AG04449 (cell line): ENCODE measurements around the gene PRR12.

Experiments used
- CTCF ChIA-PET: fragments of 350-600 bp; formaldehyde crosslinking; extraction: SDS; loops from one replicate; lab custom pipeline; 2021; ENCODE audit warnings: antibody characterized with exemption; lab: Yijun Ruan, JAX
- POLR2A ChIA-PET: fragments of 400-600, 350-600 bp; formaldehyde crosslinking; extraction: SDS; loops from one replicate; lab custom pipeline; 2020; ENCODE audit warnings: antibody characterized with exemption, inconsistent platforms; lab: Yijun Ruan, JAX
- DNase-seq: peaks from one replicate; pipeline ENCODE4 v3.0.0-alpha.2; 2010; ENCODE audit warnings: low read depth, low spot score
- H3K4me3 ChIP-seq: 2 replicates; pipeline ENCODE4 v1.5.1; 2011; ENCODE audit warnings: low read depth, mild to moderate bottlenecking, control low read depth, low read length
- TF ChIP-seq, protein P1 (sequence below): IDR thresholded peaks from one replicate; pipeline ENCODE4 v1.5.1; 2011; ENCODE audit warnings: mild to moderate bottlenecking, moderate library complexity, low read length, control low read depth, inconsistent platforms; ENCODE audit not compliant: insufficient read depth; ENCODE audit errors: missing control alignments

PRR12 gene

DNA sequence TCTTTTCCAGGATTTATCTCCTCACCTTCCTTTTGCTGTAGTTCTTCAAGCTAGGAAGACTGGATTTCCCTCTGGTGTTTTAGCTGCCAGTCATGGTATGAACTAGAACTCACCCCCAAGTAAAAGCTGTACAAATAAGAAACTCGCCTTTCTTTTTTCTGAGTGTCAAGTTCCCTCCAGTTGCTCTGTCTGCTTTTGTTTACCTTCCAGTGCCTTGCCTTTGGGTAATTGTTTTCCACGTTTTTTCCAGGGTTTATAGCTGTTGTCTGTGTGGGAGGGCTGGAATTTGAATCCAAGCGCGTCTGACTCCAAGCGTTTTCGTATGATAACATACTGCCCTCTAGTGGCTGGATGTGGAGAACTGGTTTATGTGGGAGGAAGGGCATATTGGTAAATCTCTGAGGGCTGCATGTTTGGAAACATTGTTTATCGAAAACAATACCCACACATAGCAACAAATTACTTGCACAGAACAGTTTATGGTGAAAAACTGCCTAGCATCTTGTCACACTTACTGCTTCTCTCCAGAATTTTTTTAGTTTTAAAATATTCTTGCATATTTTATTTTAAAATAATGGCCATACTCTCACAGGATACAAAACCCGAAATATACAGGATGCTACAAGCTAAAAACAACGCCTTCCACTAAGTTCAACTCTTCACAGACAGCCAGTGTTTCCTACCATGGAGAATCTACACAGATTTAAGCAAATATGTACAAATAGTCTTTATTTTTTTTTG, 44.0 kb upstream of the PRR12 start:
- POLR2A ChIA-PET = interaction anchor here (0.7 to 1.5 kb wide), 2 partner anchors 19 to 34 kb away, joined by 3 to 8 read pairs; partner anchors contain the start of gene RCN3
- CTCF ChIA-PET = interaction anchor here (0.6 to 8.5 kb wide), 34 partner anchors 9 to 161 kb away, joined by 3 to 65 read pairs (median 6); partner anchors contain the start of genes ALDH16A1, FLT3LG, NOSIP and PRMT1
- H3K4me3 ChIP-seq = no peak overlapping the region
- DNase-seq = no peak
- TF ChIP-seq, protein P1, sequence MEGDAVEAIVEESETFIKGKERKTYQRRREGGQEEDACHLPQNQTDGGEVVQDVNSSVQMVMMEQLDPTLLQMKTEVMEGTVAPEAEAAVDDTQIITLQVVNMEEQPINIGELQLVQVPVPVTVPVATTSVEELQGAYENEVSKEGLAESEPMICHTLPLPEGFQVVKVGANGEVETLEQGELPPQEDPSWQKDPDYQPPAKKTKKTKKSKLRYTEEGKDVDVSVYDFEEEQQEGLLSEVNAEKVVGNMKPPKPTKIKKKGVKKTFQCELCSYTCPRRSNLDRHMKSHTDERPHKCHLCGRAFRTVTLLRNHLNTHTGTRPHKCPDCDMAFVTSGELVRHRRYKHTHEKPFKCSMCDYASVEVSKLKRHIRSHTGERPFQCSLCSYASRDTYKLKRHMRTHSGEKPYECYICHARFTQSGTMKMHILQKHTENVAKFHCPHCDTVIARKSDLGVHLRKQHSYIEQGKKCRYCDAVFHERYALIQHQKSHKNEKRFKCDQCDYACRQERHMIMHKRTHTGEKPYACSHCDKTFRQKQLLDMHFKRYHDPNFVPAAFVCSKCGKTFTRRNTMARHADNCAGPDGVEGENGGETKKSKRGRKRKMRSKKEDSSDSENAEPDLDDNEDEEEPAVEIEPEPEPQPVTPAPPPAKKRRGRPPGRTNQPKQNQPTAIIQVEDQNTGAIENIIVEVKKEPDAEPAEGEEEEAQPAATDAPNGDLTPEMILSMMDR = peak; percentile 64

DNA sequence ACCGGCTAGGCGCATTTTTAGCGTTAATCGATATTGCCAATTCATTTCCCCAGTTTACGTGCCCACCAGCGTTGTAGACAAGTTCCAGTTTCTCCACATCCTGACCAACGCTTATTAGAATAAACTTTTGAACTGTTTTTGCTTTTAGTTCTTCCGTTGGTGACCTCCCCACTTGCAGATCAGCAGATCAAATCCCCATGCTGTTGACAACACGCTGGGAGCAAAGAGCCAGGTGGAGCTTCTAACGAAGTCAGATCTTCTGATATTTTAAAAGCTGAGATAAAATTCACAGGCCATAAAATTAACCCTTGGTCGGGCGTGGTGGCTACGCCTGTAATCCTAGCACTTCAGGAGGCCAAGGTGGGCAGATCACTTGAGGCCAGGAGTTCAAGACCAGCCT, 41.9 kb upstream of the PRR12 start:
- H3K4me3 ChIP-seq = no peak overlapping the region
- TF ChIP-seq, protein P1 = no peak
- ChIA-PET CTCF (interaction anchor here (1.4 to 8.5 kb wide), 8 partner anchors 8 to 132 kb away, joined by 5 to 65 read pairs (median 10); partner anchors contain the start of genes FLT3LG and PRMT1), POLR2A (interaction anchor here (1.1 kb wide), 1 partner anchor 31 kb away, joined by 3 read pairs; no protein-coding TSS in a partner anchor)
- DNase-seq = no peak

DNA sequence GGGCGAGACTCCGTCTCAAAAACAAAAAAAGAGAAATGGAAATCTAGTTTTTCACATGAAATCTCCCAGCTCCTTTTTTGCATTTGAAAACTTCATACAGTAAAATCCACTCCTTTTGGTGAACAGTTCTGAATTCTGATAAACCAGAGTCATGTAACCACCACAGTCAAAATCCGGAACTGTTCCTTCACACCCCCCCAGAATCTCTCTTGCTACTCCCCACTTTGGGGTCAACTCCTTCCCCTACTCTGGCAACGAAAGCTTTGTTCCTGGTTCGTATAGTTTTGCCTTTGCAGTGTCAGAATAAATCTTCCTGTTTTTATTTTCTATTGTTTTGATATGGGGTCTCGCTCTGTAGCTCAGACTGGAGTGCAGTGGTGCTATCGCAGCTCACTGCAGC, 39.5 kb upstream of the PRR12 start:
- H3K4me3 ChIP-seq = no peak overlapping the region
- CTCF ChIA-PET = interaction anchor here (0.6 to 13.7 kb wide), 7 partner anchors 8 to 49 kb away, joined by 3 to 200 read pairs (median 3); no protein-coding TSS in a partner anchor
- DNase-seq = no peak
- TF ChIP-seq, protein P1 = no peak
- POLR2A ChIA-PET = no interaction called here

DNA sequence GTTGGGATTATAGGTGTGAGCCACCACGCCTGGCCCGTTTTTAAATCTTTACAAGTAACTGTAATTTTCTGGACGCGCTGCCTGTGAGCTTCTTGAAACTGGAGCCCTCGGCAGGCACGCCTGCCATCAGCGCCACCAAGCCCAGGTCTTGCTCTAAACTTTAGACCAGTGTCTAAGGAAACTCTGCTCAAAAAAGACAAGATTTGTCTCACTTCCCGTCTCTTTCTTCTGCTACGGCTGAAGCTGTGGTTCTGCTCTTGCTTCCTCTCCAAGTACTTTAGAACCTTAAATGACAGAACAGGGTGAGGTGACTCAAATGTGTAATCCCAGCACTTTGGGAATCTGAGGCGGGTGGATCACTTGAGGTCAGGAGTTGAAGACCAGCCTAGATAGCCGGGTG, 38.2 kb upstream of the PRR12 start:
- CTCF ChIA-PET = interaction anchor here (0.9 to 13.7 kb wide), 7 partner anchors 8 to 50 kb away, joined by 3 to 200 read pairs (median 4); partner anchors contain the start of gene RCN3
- TF ChIP-seq, protein P1 = no peak
- POLR2A ChIA-PET = no interaction called here
- DNase-seq = no peak
- no peak overlapping the region for H3K4me3 ChIP-seq

DNA sequence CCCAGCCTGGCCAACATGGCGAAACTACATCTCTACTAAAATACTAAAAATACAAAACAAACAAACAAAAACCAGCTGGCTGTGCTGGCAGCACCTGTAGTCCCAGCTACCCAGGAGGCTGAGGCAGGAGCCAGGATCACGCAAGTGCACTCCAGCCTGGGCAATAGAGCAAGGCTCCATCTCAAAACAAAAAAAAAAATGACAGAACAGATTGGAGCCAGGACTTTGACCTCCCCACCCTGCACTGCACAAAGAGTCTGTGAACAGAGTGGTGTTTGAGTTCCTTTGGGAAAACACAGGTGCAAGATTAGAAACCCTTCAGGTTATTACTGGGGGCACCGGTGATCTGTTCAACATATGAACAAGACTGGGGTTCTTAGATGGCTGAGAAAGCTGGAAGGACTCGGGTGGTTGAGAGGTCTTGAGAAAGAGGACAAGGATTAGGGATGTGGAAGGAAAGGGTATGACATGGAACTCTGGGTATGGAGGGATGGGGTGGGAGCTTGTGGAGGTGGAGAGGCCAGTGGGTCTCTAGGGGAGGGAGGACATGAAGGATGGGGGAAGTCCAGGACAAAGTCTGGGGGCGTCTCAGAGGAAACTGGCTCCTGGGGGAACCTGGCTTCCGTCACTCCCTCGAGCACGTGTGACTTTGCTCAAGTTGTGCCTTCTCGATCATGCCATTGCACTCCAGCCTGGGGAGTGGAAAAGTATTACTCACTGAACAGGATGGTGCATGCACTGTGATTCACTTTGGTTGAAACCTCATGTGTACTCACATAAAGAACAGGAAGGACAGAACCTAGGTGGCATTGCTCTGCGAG, 37.3 kb upstream of the PRR12 start:
- peak; percentile 17 for DNase-seq
- ChIA-PET POLR2A (interaction anchor here (0.6 kb wide), 1 partner anchor 10 kb away, joined by 3 read pairs; no protein-coding TSS in a partner anchor), CTCF (interaction anchor here (1.4 to 13.7 kb wide), 5 partner anchors 9 to 47 kb away, joined by 3 to 200 read pairs (median 5); partner anchors contain the start of gene RCN3)
- H3K4me3 ChIP-seq = no peak overlapping the region
- TF ChIP-seq, protein P1 = no peak
